ENCODE measurements around the gene UBE2Z.

Gene UBE2Z

GRCh38 chr17:48960834-48961515 lies 52.8 kb downstream of the UBE2Z start:
- DNase-seq (ENCODE audit: low read depth): no peak

GRCh38 chr17:48961516-48962233 lies 53.5 kb downstream of the UBE2Z start:
- peak; percentile 74 for DNase-seq (ENCODE audit: low read depth)

DNA sequence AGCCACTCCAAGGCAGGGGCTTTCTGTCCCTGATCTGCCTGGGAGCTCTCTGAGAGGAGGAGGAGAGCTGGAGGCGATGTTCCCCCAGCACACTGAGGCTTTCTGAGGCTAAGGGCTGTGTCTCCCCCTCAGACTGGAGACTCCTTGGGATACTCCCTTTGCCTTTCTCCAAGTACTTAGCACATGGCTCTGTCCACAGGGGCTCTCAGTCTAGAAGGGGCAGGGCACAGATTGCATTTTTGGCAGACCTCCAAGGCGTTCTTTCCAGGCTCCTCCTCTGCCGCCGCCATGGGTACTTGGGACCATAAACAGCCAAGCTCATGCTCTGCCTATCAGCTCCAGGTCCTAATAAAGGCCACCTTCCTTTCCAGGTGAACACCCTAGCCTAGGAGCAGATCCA lies 62.0 kb downstream of the UBE2Z start:
- DNase-seq (ENCODE audit: low read depth): no peak

- no peak for DNase-seq (ENCODE audit: low read depth)
Measured at GRCh38 chr17:48970865-48971687, 62.9 kb downstream of the UBE2Z start.

DNA sequence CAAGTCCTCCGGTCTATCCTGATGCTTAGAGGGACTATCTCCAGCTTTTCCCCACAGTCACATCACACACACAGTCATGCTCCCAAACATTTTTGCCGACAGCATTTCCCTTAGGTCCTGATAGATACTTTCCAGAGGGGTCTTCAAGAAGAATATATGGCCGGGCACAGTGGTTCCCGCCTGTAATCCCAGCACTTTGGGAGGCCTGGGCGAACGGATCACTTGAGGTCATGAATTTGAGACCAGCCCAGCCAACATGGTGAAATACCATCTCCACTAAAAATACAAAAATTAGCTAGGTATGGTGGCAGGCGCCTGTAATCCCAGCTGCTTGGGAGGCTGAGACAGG lies 64.5 kb downstream of the UBE2Z start:
- DNase-seq (ENCODE audit: low read depth): no peak

- DNase-seq (ENCODE audit: low read depth): no peak
Measured at GRCh38 chr17:48973806-48974205, 65.6 kb downstream of the UBE2Z start.

Data from iris pigment epithelial cell (primary cell).